Glutamatergic neuron (in vitro differentiated cells): ENCODE data around the gene KCNH1. TPM values are rescaled to one million over a fixed set of nuclear protein-coding genes. Genes with fewer than 3 reads are reported as not detected.

Experiments
- DNase-seq: peaks from one replicate; pipeline ENCODE4 v3.0.0; 2022
- H3K27ac Mint-ChIP-seq: one replicate; pipeline ENCODE4 v1.8.0; 2020; ENCODE audit warnings: mild to moderate bottlenecking, mixed read lengths, inconsistent platforms; ENCODE audit not compliant: unreplicated experiment
- H3K27me3 Mint-ChIP-seq: one replicate; pipeline ENCODE4 v1.8.0; 2020; ENCODE audit warnings: mild to moderate bottlenecking, moderate library complexity, mixed read lengths, inconsistent platforms; ENCODE audit not compliant: unreplicated experiment
- H3K36me3 Mint-ChIP-seq: one replicate; pipeline ENCODE4 v1.8.0; 2020; ENCODE audit warnings: mild to moderate bottlenecking, mixed read lengths, inconsistent platforms; ENCODE audit not compliant: unreplicated experiment
- H3K4me1 Mint-ChIP-seq: one replicate; pipeline ENCODE4 v1.8.0; 2020; ENCODE audit warnings: mild to moderate bottlenecking, low read depth, mixed read lengths, inconsistent platforms; ENCODE audit not compliant: unreplicated experiment
- H3K4me3 Mint-ChIP-seq: one replicate; pipeline ENCODE4 v1.8.0; 2020; ENCODE audit warnings: mild to moderate bottlenecking, mixed read lengths, inconsistent platforms; ENCODE audit not compliant: unreplicated experiment
- H3K9me3 Mint-ChIP-seq: one replicate; pipeline ENCODE4 v1.8.0; 2020; ENCODE audit warnings: mild to moderate bottlenecking, moderate library complexity, mixed read lengths, inconsistent platforms; ENCODE audit not compliant: unreplicated experiment
- CTCF ChIP-seq: fragments of 200-600 bp; sonication (generic); IDR thresholded peaks from one replicate; pipeline ENCODE4 v1.5.0; 2021; ENCODE audit not compliant: partially characterized antibody, unreplicated experiment
- long read RNA-seq: library from polyadenylated mRNA; unstranded; transcript quantifications from one replicate; pipeline ENCODE4 v2.0.0, GENCODE V29; 2020; ENCODE audit not compliant: unreplicated experiment
- total RNA-seq: library from RNA; stranded (reverse); fragmentation: NEBNext Ultra II Directional; extraction: Animal tissue kit (Norgen Biotek cat#: 25700); gene quantifications from one replicate; pipeline ENCODE4 v1.2.1, GENCODE V29; 2021; ENCODE audit not compliant: unreplicated experiment

KCNH1 gene
- 7.8 TPM for total RNA-seq
- long read RNA-seq, full-length matches to known transcripts, result 1 of 2 reads
- long read RNA-seq, partial matches to known transcripts, result 1 of 2 reads
- long read RNA-seq, other reads (novel, unspliced or antisense), result 0 of 2 reads

- H3K9me3 Mint-ChIP-seq, result no peaks in the 10 kb centered on the region
- H3K27ac Mint-ChIP-seq, result no peak within 1 kb of the TSS
Observed at GRCh38 chr1:211133836-211134669, at the start of gene KCNH1. KCNH1 (minus strand) TSS chr1:211134148; CDS start chr1:211133945, 203 bp downstream.

GRCh38 chr1:211182746-211183145 is 48.8 kb upstream of the KCNH1 start:
- H3K27me3 Mint-ChIP-seq, result no peaks in the 10 kb centered on the region
- H3K9me3 Mint-ChIP-seq, result no peaks in the 10 kb centered on the region
- no peak for DNase-seq
- no peaks in the 10 kb centered on the region for H3K4me1 Mint-ChIP-seq
- TF ChIP-seq CTCF, result no peak
- H3K4me3 Mint-ChIP-seq, result no peak overlapping the region
- no peaks in the 10 kb centered on the region for H3K36me3 Mint-ChIP-seq
- no peak overlapping the region for H3K27ac Mint-ChIP-seq

More at GRCh38 chr1:211133836-211134669, at the start of gene KCNH1:
- Mint-ChIP-seq H3K4me1 (peaks cover 6% of the 10 kb centered on the region), H3K27me3 (no peaks in the 10 kb centered on the region), H3K4me3 (peak within 1 kb of the TSS; percentile 82), H3K36me3 (no peaks in the 10 kb centered on the region)
- TF ChIP-seq CTCF, result peak; percentile 99
- DNase-seq, result peak; percentile 95

- peaks cover 4% of the 10 kb centered on the region for H3K36me3 Mint-ChIP-seq
- no peaks in the 10 kb centered on the region for H3K27me3 Mint-ChIP-seq
- H3K4me1 Mint-ChIP-seq, result no peaks in the 10 kb centered on the region
- no peak overlapping the region for H3K27ac Mint-ChIP-seq
- H3K9me3 Mint-ChIP-seq, result peaks cover 6% of the 10 kb centered on the region
- H3K4me3 Mint-ChIP-seq, result no peak overlapping the region
- no peak for TF ChIP-seq CTCF
- no peak for DNase-seq
Observed at GRCh38 chr1:211174375-211174774, 40.4 kb upstream of the KCNH1 start.

- H3K4me1 Mint-ChIP-seq, result no peaks in the 10 kb centered on the region
- no peak overlapping the region for H3K27ac Mint-ChIP-seq
- no peak overlapping the region for H3K4me3 Mint-ChIP-seq
- DNase-seq, result no peak
- H3K27me3 Mint-ChIP-seq, result no peaks in the 10 kb centered on the region
- TF ChIP-seq CTCF, result no peak
- peaks cover 6% of the 10 kb centered on the region for H3K9me3 Mint-ChIP-seq
- H3K36me3 Mint-ChIP-seq, result peaks cover 16% of the 10 kb centered on the region
Observed at GRCh38 chr1:211172657-211173056, 38.7 kb upstream of the KCNH1 start.

GRCh38 chr1:211169353-211169752 is 35.4 kb upstream of the KCNH1 start:
- Mint-ChIP-seq H3K9me3 (peaks cover 6% of the 10 kb centered on the region), H3K4me1 (no peaks in the 10 kb centered on the region), H3K27ac (no peak overlapping the region), H3K36me3 (peaks cover 21% of the 10 kb centered on the region), H3K4me3 (no peak overlapping the region), H3K27me3 (no peaks in the 10 kb centered on the region)
- no peak for DNase-seq
- no peak for TF ChIP-seq CTCF
